ENCODE results near the gene OTOP1. TPM values are rescaled to one million over a fixed set of nuclear protein-coding genes. Genes with fewer than 3 reads are reported as not detected.
"Not testable (repeated sequence)": the region's sequence is repeated elsewhere in the genome, so short reads cannot be mapped to it uniquely, and the experiment has no call there.

The OTOP1 gene
- total RNA-seq, 4 donors from 2014 or later: not detected

DNA sequence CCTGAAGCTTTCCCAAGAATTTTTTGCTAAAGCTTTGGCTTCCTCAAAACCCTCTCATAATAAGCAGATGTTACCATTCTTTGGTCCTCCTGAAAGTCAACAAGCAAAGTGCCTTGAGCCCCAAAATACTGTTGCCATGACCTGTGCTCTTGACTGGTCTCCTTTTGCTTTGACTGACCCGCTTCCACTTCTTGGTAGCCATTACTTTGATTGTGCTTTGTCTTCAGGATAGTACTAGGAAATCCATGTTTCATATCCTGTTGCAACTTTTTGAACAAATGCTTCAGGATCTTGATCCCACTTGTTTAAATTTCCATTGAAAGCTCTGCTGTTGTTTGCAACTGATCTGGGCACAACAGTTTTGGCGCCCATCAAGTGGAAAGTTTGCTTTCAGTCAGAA, 6.9 kb upstream of the OTOP1 start:
- TF ChIP-seq, protein P1, sequence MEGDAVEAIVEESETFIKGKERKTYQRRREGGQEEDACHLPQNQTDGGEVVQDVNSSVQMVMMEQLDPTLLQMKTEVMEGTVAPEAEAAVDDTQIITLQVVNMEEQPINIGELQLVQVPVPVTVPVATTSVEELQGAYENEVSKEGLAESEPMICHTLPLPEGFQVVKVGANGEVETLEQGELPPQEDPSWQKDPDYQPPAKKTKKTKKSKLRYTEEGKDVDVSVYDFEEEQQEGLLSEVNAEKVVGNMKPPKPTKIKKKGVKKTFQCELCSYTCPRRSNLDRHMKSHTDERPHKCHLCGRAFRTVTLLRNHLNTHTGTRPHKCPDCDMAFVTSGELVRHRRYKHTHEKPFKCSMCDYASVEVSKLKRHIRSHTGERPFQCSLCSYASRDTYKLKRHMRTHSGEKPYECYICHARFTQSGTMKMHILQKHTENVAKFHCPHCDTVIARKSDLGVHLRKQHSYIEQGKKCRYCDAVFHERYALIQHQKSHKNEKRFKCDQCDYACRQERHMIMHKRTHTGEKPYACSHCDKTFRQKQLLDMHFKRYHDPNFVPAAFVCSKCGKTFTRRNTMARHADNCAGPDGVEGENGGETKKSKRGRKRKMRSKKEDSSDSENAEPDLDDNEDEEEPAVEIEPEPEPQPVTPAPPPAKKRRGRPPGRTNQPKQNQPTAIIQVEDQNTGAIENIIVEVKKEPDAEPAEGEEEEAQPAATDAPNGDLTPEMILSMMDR (IDR thresholded peaks at IDR 0.05): no peak
- DNase-seq (ENCODE audit: low spot score): no peak
- ATAC-seq (ENCODE audit: low FRiP score): no peak

DNA sequence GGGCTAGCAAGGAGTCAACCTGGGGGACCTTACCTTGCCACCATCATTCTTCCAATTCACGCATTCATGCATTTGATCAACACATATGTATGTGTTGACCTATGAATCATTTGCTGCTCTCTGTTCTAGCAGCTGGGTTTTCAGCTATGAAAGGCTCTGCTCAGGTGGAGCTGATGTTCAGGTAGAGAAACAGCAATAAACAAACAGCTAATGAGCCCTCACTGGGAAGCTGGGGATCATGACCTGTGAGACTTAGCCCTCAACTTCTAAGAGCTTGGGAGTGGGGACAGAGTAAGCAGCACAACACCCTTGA, 1.6 kb upstream of the OTOP1 start:
- no peak for DNase-seq (ENCODE audit: low spot score)
- TF ChIP-seq, protein P1 (IDR thresholded peaks at IDR 0.05): no peak
- no peak for ATAC-seq (ENCODE audit: low FRiP score)

- TF ChIP-seq, protein P1 (IDR thresholded peaks at IDR 0.05): no peak
- DNase-seq (ENCODE audit: low spot score) (no peak), ATAC-seq (ENCODE audit: low FRiP score) (no peak)
Observed at GRCh38 chr4:4227510-4228355, 1.0 kb upstream of the OTOP1 start.

DNA sequence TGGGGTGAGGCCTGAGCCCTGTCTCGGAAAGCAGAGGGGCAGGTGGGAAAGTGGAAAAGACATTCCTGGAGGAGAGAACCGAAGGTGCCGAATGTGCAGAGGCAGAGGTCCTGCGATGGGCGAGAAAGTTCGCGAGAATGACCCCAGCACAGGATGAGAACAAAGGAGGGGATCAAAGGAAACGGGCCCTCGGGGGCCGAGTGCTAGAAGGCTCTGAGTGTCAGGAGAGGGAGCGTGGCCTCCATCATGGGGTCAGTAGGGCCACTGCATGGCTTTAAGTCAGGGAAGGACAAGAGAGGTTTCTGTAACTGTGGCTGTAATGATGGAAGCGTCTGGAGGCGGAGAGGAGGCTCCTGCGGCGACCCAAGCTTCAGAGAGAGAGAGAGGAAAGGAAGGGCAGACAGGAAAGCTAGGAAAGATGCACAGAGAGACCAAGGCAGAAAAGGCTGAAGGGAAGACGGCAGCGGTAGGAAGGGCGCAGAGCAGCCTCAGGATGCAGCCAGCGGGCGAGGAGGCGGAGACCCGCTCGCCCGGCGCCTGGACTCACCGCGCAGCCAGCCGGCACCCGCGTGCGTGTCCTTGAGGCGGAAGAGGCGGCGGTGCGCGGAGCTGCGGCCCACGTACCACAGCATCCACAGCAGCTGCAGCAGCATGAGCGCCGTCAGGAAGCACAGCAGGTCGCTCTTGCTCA, 669 bp downstream of the OTOP1 start:
- TF ChIP-seq, protein P1 (IDR thresholded peaks at IDR 0.05): no peak
- no peak for ATAC-seq (ENCODE audit: low FRiP score)

GRCh38 chr4:4217113-4217512, 9.6 kb downstream of the OTOP1 start:
- TF ChIP-seq, protein P1 (IDR thresholded peaks at IDR 0.05): no peak
- no peak for ATAC-seq (ENCODE audit: low FRiP score)

More for the DNA sequence above, 669 bp downstream of the OTOP1 start:
- no peak for DNase-seq (ENCODE audit: low spot score)

DNA sequence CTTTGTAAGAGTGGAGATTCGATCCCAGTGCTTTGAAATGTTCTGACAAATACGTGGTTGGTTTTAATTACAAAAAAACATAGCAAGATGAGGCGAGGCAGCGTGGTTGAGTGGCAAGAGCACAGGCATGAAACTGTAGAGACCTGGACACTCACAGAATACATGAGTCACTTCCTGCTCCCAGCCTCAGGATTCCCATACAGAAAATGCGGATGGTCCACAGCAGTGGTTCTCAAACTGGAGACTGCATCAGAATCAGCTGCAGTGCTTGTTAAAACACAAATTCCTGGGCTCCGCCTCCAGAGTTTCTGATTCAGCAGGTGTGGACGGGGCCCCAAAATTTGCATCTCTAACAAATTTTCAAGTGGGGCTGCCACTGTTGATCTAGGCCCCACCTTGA, 10.1 kb downstream of the OTOP1 start:
- ATAC-seq (ENCODE audit: low FRiP score) (no peak), DNase-seq (ENCODE audit: low spot score) (no peak)
- TF ChIP-seq, protein P1 (IDR thresholded peaks at IDR 0.05): no peak

More at GRCh38 chr4:4217113-4217512, 9.6 kb downstream of the OTOP1 start:
- no peak for DNase-seq (ENCODE audit: low spot score)

DNA sequence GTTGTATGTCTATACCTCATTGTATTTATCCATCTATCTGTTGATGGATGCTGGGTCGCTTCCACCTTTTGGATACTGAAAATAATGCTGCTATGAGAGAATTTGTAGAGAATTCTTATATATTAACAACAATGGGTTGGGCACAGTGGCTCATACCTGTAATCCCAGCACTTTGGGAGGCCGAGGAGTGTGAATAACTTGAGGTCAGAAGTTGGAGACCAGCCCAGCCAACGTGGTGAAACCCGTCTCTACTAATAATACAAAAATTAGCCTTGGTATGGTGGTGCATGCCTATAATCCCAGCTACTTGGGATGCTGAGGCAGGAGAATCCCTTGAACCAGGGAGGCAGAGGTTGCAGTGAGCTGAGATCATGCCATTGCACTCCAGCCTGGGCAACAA, 13.1 kb downstream of the OTOP1 start:
- not testable (repeated sequence) for ATAC-seq (ENCODE audit: low FRiP score); DNase-seq (ENCODE audit: low spot score)
